Loucy (cell line): ENCODE data around the gene NTN1.
"Not testable (repeated sequence)": the region's sequence is repeated elsewhere in the genome, so short reads cannot be mapped to it uniquely, and the experiment has no call there.

Experiments
- H2AFZ ChIP-seq: fragments of 200-600 bp; sonication (generic); 2 replicates; pipeline ENCODE4 v1.6.0; 2016; ENCODE audit warnings: antibody characterized with exemption, mild to moderate bottlenecking, low read length, moderate library complexity
- H3F3A ChIP-seq: fragments of 200-600 bp; 2 replicates; pipeline ENCODE4 v1.6.0; 2016; ENCODE audit warnings: antibody characterized with exemption, low read depth, mild to moderate bottlenecking
- H3K27me3 ChIP-seq: fragments of 200-600 bp; sonication (generic); 2 replicates; pipeline ENCODE4 v1.6.1; 2014; ENCODE audit warnings: low read length, mild to moderate bottlenecking; ENCODE audit not compliant: insufficient read depth, poor library complexity, severe bottlenecking
- H3K36me3 ChIP-seq: fragments of 200-600 bp; sonication (generic); 2 replicates; pipeline ENCODE4 v1.6.1; 2016; ENCODE audit warnings: low read length; ENCODE audit not compliant: insufficient read depth
- H3K4me1 ChIP-seq: fragments of 200-600 bp; sonication (generic); 2 replicates; pipeline ENCODE4 v1.5.1; 2014; ENCODE audit warnings: low read length, mild to moderate bottlenecking; ENCODE audit not compliant: insufficient read depth, poor library complexity, severe bottlenecking
- H3K4me2 ChIP-seq: fragments of 200-600 bp; sonication (generic); 2 replicates; pipeline ENCODE4 v1.6.0; 2014; ENCODE audit warnings: antibody characterized with exemption, low read length, low read depth, mild to moderate bottlenecking; ENCODE audit not compliant: poor library complexity, severe bottlenecking
- H3K4me3 ChIP-seq: fragments of 200-600 bp; sonication (generic); 2 replicates; pipeline ENCODE4 v1.5.1; 2014; ENCODE audit warnings: low read length, mild to moderate bottlenecking, mixed read lengths; ENCODE audit not compliant: poor library complexity, severe bottlenecking
- H3K79me2 ChIP-seq: fragments of 200-600 bp; sonication (generic); 2 replicates; pipeline ENCODE4 v1.6.1; 2014; ENCODE audit warnings: low read length; ENCODE audit not compliant: insufficient read depth
- H3K9ac ChIP-seq: fragments of 200-600 bp; sonication (generic); 2 replicates; pipeline ENCODE4 v1.6.0; 2014; ENCODE audit warnings: mild to moderate bottlenecking, low read depth, low read length, moderate library complexity; ENCODE audit not compliant: poor library complexity, severe bottlenecking
- H3K9me2 ChIP-seq: fragments of 200-600 bp; sonication (generic); replicated peaks from 2 replicates; pipeline ENCODE4 v1.6.1; 2016; ENCODE audit warnings: low read depth, low read length, mixed read lengths
- H3K9me3 ChIP-seq: fragments of 200-600 bp; sonication (generic); 2 replicates; pipeline ENCODE4 v1.6.1; 2014; ENCODE audit warnings: mild to moderate bottlenecking, antibody characterized with exemption, low read length, low read depth; ENCODE audit not compliant: insufficient read depth
- H4K20me1 ChIP-seq: fragments of 200-600 bp; sonication (generic); 2 replicates; pipeline ENCODE4 v1.6.0; 2014; ENCODE audit warnings: antibody characterized with exemption, low read length, mild to moderate bottlenecking; ENCODE audit not compliant: insufficient read depth, poor library complexity, severe bottlenecking
- CTCF ChIP-seq: fragments of 200-600 bp; sonication (generic); conservative IDR thresholded peaks from 2 replicates; pipeline ENCODE4 v1.5.1; 2014; ENCODE audit warnings: mild to moderate bottlenecking, antibody characterized with exemption, low read length
- EZH2phosphoT487 ChIP-seq: fragments of 200-600 bp; IDR thresholded peaks from 2 replicates; pipeline ENCODE4 v1.6.1; 2018; ENCODE audit warnings: antibody characterized with exemption, mild to moderate bottlenecking, moderate library complexity, borderline replicate concordance

Gene NTN1

GRCh38 chr17:9104370-9105041 is 83.2 kb downstream of the NTN1 start:
- Histone ChIP-seq H3K27me3 (no peaks in the 10 kb centered on the region), H3K9ac (no peak overlapping the region), H3K4me1 (peaks cover 36% of the 10 kb centered on the region), H3K4me3 (no peak overlapping the region), H4K20me1 (no peaks in the 10 kb centered on the region), H3K36me3 (peaks cover 5% of the 10 kb centered on the region; the same call in 1 of the 2 replicates), H3K79me2 (no peaks in the 10 kb centered on the region), H3K4me2 (no peak overlapping the region), H2AFZ (no peak overlapping the region), H3K9me3 (peaks cover 9% of the 10 kb centered on the region; the same call in 1 of the 2 replicates), H3F3A (no peaks in the 10 kb centered on the region), H3K9me2 (no peaks in the 10 kb centered on the region)
- TF ChIP-seq CTCF (no peak), EZH2phosphoT487 (no peak)

- Histone ChIP-seq H3K9ac (no peak overlapping the region), H2AFZ (no peak overlapping the region), H3K9me3 (peaks cover 9% of the 10 kb centered on the region; the same call in 1 of the 2 replicates), H3K27me3 (no peaks in the 10 kb centered on the region), H3K79me2 (no peaks in the 10 kb centered on the region), H3K9me2 (no peaks in the 10 kb centered on the region), H3K4me2 (no peak overlapping the region), H4K20me1 (no peaks in the 10 kb centered on the region), H3F3A (no peaks in the 10 kb centered on the region), H3K4me3 (no peak overlapping the region), H3K4me1 (peaks cover 36% of the 10 kb centered on the region), H3K36me3 (peaks cover 5% of the 10 kb centered on the region; the same call in 1 of the 2 replicates)
- TF ChIP-seq CTCF (no peak), EZH2phosphoT487 (no peak)
Measured at GRCh38 chr17:9105068-9105868, 84.0 kb downstream of the NTN1 start.

GRCh38 chr17:9106278-9106677 is 85.0 kb downstream of the NTN1 start:
- H3F3A ChIP-seq, H3K9me2 ChIP-seq, H4K20me1 ChIP-seq, H2AFZ ChIP-seq, H3K9me3 ChIP-seq, H3K79me2 ChIP-seq, H3K9ac ChIP-seq, H3K4me2 ChIP-seq, H3K4me3 ChIP-seq, H3K36me3 ChIP-seq, H3K27me3 ChIP-seq: not testable (repeated sequence)
- peaks cover 26% of the 10 kb centered on the region for H3K4me1 ChIP-seq
